Breast epithelium (tissue), 4 donors: ENCODE measurements around the gene HOXD3. TPM values are rescaled to one million over a fixed set of nuclear protein-coding genes. Genes with fewer than 3 reads are reported as not detected.

Experiments used
- DNase-seq, 2 donors: peaks; one replicate each; pipeline ENCODE4 v3.0.0-alpha.2; 2019; ENCODE audit warnings: low spot score in 2 of 2
- H3K27ac ChIP-seq, 2 donors: fragments of 200-600 bp; sonication (generic) in 1 of 2; one replicate each; pipeline ENCODE4 v1.5.1; 2016 to 2019; ENCODE audit warnings: mild to moderate bottlenecking in 1 of 2
- H3K27me3 ChIP-seq, 2 donors: fragments of 200-600 bp; sonication (generic) in 1 of 2; one replicate each; pipeline versions ENCODE4 v1.5.1 to v1.6.0; 2017 to 2019; ENCODE audit warnings: control low read depth in 1 of 2, mild to moderate bottlenecking in 1 of 2
- H3K36me3 ChIP-seq: fragments of 200-600 bp; one replicate; pipeline ENCODE4 v1.5.1; 2019
- H3K4me1 ChIP-seq, 2 donors: fragments of 200-600 bp; sonication (generic); one replicate each; pipeline ENCODE4 v1.5.1; 2016 to 2019; ENCODE audit warnings: control low read depth in 1 of 2
- H3K4me3 ChIP-seq, 3 donors: fragments of 200-600 bp; sonication (generic); 1 replicate in 2 of 3; 2 replicates in 1 of 3; pipeline ENCODE4 v1.5.1; 2016 to 2019; ENCODE audit warnings: mild to moderate bottlenecking in 3 of 3, moderate library complexity in 2 of 3
- H3K9me3 ChIP-seq, 2 donors: fragments of 200-600 bp; sonication (generic) in 1 of 2; one replicate each; pipeline ENCODE4 v1.5.1; 2016 to 2019; ENCODE audit warnings: control low read depth in 1 of 2
- POLR2A ChIP-seq: fragments of 450-650 bp; IDR thresholded peaks from one replicate; pipeline ENCODE4 v1.6.1; 2016; ENCODE audit warnings: antibody characterized with exemption, mild to moderate bottlenecking, moderate library complexity
- POLR2AphosphoS5 ChIP-seq, 3 donors: sonication (generic); formaldehyde crosslinking; IDR thresholded peaks; one replicate each; pipeline ENCODE4 v1.6.1; 2017; ENCODE audit warnings: antibody characterized with exemption in 3 of 3
- intact Hi-C: fragments of 100-400 bp; cut with DNase I; formaldehyde crosslinking; loops from one replicate; pipeline ENCODE4 v1.15.1; 2023; ENCODE audit warnings: low total_unique reads
- total RNA-seq, 3 donors: library from RNA; depleted of rRNA; stranded (reverse); fragments of >200 nt; gene quantifications; one replicate each; pipeline ENCODE4 v1.1.0, GENCODE V29; 2016
- TF ChIP-seq, protein P1 (sequence below), 3 donors: fragments of 450-650 bp; IDR thresholded peaks; one replicate each; pipeline ENCODE4 v1.5.1; 2016 to 2017; ENCODE audit warnings: antibody characterized with exemption in 3 of 3, mild to moderate bottlenecking in 3 of 3, moderate library complexity in 3 of 3

Gene HOXD3
- total RNA-seq, 3 donors from 2014 or later, result 4.2 to 14.4 (median 4.8) TPM

DNA sequence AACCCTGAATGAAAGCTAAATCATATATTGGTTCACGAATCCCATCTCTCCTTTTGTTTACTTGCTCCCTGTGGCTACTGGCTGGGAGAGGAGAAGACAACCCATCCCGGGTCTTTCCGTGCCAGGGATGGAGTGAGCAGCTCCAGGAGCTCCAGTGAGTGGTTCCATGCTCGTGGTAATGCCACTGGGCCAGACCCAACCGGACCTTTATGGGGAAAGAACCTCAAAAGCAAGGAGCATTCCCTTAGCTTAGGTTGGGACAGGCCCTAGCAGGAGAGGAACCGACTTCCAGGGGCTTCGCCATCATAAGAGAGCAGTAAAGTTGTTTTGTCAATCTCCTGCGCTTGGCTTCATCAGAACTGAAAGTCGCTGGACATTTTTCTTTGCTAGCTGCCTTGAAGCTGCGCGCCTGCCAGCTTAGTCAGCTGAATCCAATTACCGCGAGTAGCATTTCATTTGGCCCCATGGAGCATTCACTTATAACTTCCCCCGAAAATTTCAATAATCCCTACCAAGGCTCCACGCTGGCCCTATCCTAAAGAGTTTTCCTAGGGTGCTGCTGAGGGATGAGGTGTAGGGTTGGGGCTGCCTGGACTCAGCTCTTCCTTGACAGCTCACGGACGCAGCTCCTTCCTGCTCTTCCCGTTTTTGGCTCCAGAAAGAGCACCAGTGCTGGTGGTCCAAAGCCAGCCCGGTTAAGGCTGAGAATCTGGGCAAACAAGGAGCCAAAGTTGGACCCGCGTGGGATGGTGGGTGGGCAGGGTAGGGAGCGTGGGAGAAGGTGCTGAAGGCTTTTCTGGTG is 4.9 kb downstream of the HOXD3 start:
- intact Hi-C loops, result loop anchor here (10.0 kb wide), 1 partner anchor 293 kb away; no protein-coding TSS in a partner anchor
- no peaks in the 10 kb centered on the region for H3K9me3 ChIP-seq
- no peaks in the 10 kb centered on the region for H3K36me3 ChIP-seq
- peak overlapping the region in 1 of 2 donors; percentile 1 for H3K27ac ChIP-seq
- no peak for DNase-seq
- H3K27me3 ChIP-seq, result peaks cover 0 to 90% of the 10 kb centered on the region in 2 donors
- H3K4me1 ChIP-seq, result no peaks in the 10 kb centered on the region
- no peak for TF ChIP-seq POLR2A
- TF ChIP-seq, protein P1, sequence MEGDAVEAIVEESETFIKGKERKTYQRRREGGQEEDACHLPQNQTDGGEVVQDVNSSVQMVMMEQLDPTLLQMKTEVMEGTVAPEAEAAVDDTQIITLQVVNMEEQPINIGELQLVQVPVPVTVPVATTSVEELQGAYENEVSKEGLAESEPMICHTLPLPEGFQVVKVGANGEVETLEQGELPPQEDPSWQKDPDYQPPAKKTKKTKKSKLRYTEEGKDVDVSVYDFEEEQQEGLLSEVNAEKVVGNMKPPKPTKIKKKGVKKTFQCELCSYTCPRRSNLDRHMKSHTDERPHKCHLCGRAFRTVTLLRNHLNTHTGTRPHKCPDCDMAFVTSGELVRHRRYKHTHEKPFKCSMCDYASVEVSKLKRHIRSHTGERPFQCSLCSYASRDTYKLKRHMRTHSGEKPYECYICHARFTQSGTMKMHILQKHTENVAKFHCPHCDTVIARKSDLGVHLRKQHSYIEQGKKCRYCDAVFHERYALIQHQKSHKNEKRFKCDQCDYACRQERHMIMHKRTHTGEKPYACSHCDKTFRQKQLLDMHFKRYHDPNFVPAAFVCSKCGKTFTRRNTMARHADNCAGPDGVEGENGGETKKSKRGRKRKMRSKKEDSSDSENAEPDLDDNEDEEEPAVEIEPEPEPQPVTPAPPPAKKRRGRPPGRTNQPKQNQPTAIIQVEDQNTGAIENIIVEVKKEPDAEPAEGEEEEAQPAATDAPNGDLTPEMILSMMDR (IDR thresholded peaks at IDR 0.05), result no peak
- TF ChIP-seq POLR2AphosphoS5 (IDR thresholded peaks at IDR 0.05), result no peak
- H3K4me3 ChIP-seq, result peak overlapping the region in 2 of 3 donors; percentile 18 to 40

DNA sequence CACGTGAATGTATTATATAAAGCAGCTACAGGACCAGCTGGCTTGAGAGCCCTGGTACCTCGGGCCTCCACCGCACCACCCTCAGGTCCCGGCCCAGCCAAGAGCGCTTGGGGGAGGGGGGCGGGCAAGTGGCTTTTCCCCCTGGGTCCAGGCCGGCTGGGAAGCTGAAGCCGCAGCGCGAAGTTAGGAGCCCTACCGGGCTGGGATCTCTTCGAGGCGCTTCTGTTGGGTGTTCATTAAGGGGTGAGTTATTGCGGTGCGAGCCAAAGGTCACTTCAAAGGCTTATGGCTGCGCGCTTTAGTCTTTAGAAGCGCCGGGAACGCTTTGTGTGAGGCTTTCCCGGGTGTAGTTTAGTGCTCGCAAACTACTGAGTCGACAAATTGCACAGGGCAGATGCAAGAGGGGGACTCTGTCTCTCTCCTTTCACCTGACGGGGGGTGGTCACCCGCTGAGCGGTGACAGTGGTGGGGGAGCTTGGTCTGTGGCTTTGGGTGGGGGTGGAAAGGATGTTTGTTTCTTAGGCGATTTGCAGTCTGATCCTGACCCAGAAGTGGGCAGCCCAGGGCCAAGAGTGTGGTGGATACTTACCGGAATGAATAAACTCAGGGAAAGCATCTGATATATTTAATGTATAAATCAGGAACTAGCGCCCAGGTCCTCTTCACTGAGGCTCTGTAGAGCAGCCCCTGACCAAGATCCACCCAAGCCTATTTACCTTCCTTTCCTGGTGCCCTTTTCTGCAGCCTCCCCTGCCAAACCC is 6.0 kb downstream of the HOXD3 start:
- H3K9me3 ChIP-seq, result no peaks in the 10 kb centered on the region
- H3K4me3 ChIP-seq, result peak overlapping the region in 1 of 3 donors; percentile 18
- no peak overlapping the region for H3K27ac ChIP-seq
- no peaks in the 10 kb centered on the region for H3K4me1 ChIP-seq
- no peak for TF ChIP-seq POLR2A
- TF ChIP-seq, protein P1 (IDR thresholded peaks at IDR 0.05), result no peak
- TF ChIP-seq POLR2AphosphoS5 (IDR thresholded peaks at IDR 0.05), result no peak
- intact Hi-C loops, result loop anchor here (10.0 kb wide), 1 partner anchor 292 kb away; no protein-coding TSS in a partner anchor
- peaks cover 0 to 79% of the 10 kb centered on the region in 2 donors for H3K27me3 ChIP-seq
- no peaks in the 10 kb centered on the region for H3K36me3 ChIP-seq
- DNase-seq, result no peak

DNA sequence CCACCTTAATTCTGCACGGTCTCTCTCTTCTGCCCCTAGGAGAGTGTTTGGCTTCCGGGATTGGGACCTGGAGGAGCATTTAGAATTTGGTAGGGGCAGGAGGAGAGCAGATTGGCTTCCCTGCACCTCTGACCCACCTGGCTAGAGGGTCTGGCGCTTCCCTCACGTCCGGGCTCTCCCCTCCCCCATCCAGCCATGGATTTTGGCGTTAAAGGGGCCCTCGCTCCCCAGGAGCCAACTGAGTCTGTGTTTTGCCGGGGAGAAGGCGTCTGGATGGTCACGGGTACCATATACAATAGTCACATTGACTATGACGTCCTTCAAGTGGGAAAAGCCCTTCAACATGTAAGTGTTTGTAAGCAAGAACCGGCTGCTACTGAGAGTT is 6.6 kb downstream of the HOXD3 start:
- intact Hi-C loops, result loop anchor here (10.0 kb wide), 1 partner anchor 291 kb away; no protein-coding TSS in a partner anchor
- TF ChIP-seq POLR2AphosphoS5 (IDR thresholded peaks at IDR 0.05) (no peak), POLR2A (no peak)
- TF ChIP-seq, protein P1 (IDR thresholded peaks at IDR 0.05), result no peak
- DNase-seq, result no peak
- H3K27ac ChIP-seq, result no peak overlapping the region
- no peaks in the 10 kb centered on the region for H3K9me3 ChIP-seq
- no peak overlapping the region for H3K4me3 ChIP-seq
- H3K36me3 ChIP-seq, result no peaks in the 10 kb centered on the region
- peaks cover 0 to 75% of the 10 kb centered on the region in 2 donors for H3K27me3 ChIP-seq
- H3K4me1 ChIP-seq, result no peaks in the 10 kb centered on the region

- Histone ChIP-seq H3K9me3 (no peaks in the 10 kb centered on the region), H3K4me3 (no peak overlapping the region), H3K27ac (no peak overlapping the region), H3K4me1 (no peaks in the 10 kb centered on the region), H3K36me3 (no peaks in the 10 kb centered on the region), H3K27me3 (peaks cover 0 to 75% of the 10 kb centered on the region in 2 donors)
- DNase-seq, result no peak
- TF ChIP-seq, protein P1 (IDR thresholded peaks at IDR 0.05), result no peak
- TF ChIP-seq POLR2A (no peak), POLR2AphosphoS5 (IDR thresholded peaks at IDR 0.05) (no peak)
- intact Hi-C loops, result loop anchor here (10.0 kb wide), 1 partner anchor 291 kb away; no protein-coding TSS in a partner anchor
Observed at GRCh38 chr2:176164201-176164600, 7.1 kb downstream of the HOXD3 start.
